ENCODE measurements around the gene DDX19B.
A peak's percentile ranks its signal among the peaks of the same experiment; 100 is the strongest.
"Not testable (repeated sequence)": the region's sequence is repeated elsewhere in the genome, so short reads cannot be mapped to it uniquely, and the experiment has no call there.

DDX19B gene

DNA sequence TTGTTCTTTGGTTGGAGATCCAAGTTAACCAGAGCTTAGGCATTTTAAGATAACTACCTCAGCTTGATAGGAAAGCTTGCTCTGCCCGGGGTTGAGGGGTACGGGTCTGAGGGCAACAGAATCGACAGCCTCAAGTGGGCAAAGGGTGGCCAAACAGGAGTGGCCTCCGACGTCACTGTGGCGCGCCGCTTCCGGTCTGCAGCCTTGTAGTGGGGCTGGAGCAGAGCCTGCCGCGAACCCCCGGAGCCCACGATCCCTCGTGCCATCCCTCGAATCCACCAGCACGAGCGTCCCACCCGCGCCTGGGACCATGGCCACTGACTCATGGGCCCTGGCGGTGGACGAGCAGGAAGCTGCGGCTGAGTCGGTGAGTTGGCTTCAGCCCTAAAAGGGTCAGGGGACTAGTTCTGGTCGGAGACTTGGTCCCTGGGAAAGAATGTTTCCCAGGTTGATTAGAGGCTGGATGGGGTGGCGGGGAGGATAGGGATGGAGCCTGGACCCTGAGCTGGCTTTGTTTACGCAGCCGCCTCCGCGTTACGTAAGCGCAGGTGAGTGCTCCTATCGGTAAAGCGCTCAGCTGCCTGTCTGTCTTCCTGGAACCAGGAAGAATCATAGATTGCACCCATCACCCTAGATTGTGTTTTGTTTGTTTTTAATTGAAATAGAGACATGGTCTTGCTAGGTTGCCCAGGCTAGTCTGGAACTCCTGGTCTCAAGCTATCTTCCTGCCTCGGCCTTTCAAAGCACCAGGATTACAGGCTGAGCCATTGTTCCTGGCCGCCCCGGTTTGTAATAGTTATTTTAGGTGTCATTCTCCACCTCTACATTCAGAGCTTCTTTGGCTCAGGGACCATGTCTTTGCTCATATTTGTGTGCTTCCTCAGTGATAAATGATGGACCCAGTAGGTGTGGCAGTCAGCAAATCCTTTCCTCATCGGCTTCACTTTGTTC is at the start of gene DDX19B:
TSS of gene DDX19B (plus strand) at position 199 of the 951 bp plus-strand sequence. CDS start at position 311, 112 bp downstream.
- DNase-seq = peak; percentile 72 to 74

DNA sequence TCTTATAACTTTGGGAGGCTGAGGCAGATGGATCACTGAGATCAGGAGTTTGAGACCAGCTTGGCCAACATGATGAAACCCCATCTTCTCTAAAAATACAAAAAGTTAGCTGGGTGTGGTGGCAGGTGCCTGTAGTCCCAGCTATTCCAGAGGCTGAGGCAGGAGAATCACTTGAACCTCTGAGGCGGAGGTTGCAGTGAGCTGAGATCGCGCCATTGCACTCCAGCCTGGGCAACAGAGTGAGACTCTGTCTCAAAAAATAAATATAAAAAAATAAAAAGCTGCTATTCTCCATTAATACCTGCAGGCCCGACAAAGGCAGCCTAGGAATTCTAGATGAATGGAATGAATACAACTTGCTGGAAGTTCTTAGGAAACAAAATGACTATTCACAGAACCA is 49.3 kb upstream of the DDX19B start:
- peak in 1 of 2 experiments; percentile 10 for DNase-seq

DNA sequence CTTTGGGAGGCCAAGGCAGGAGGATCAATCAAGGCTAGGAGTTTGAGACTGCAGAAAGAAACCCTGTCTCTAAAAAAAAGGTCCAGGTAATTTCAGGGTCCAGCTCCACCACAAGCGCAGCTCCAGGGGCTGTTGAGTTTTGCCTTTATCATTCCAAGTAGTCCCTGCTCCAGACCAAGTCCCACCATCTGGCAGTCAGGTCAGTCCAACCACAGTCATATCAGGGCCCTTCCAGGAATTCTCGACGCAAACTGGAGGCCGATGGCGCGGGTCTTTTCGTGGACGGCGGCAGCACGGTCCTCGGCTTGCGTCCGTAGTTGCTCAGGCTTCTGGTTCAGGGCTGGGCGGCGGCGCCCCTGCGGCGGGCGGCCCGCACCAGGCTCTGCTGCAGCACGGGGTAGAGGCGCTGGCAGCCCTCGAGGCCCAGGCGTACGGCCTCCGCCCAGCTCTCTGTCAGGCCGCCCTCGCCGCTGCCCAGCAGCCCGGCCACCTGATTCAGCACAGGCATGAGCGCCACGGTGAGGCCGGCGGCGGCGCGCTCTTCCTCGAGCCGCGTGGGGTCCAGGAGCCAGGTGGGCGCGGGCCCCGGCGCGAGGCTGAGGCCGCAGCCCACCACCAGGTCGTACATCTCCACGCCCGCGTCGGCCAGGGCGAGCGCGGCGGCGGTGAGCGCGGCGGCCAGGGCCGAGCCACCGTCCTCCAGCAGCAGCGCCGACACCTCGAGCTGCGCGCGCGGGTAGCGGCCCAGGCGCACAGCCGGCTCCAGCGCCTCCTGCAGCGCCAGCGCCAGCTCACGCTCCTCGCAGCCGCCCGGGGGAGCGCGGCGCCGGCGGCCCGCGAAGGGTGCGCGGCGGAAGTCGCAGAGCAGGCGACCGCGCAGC is 48.0 kb upstream of the DDX19B start:
- DNase-seq = peak in 1 of 2 experiments; percentile 48

DNA sequence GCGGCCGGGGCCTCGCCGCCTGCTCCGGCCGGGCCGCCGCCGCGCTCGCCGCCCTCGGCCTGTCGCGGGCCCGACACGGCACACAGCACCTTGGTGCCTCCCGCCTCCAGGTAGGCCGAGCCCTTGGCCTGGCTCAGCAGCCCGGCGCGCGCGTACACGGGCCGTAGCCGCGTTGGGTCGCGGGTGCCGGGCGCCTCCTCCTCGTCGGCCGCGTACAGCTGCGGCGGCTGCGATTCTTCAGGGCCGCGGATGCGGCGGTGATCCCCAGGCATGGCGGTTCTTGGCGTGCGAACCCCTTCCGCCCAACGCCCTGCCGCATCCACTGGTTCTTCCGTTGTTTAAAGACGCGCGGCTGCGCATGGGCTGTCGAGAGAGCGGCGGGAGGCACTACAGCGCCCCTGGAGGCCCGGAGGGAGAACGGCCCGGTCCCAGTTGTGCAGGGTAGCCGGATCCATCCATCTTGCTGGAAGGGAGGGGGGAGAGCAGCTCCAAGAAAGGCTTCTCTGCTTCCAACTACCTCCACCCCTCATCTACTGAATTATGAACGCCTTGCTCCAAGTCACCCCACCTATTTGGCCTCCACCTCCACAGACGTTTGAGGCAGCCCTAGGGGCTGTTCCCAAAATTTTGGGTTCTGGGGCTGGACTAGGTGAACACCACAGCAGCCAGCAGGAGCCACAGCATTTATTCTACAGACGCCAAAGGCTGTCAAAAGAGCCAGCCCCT is 47.2 kb upstream of the DDX19B start, which contains the start of gene EXOSC6:
TSS of gene EXOSC6 (minus strand) at position 312 of the 726 bp plus-strand sequence. CDS start at position 272, 40 bp downstream.
- DNase-seq = peak; percentile 93 to 94

DNA sequence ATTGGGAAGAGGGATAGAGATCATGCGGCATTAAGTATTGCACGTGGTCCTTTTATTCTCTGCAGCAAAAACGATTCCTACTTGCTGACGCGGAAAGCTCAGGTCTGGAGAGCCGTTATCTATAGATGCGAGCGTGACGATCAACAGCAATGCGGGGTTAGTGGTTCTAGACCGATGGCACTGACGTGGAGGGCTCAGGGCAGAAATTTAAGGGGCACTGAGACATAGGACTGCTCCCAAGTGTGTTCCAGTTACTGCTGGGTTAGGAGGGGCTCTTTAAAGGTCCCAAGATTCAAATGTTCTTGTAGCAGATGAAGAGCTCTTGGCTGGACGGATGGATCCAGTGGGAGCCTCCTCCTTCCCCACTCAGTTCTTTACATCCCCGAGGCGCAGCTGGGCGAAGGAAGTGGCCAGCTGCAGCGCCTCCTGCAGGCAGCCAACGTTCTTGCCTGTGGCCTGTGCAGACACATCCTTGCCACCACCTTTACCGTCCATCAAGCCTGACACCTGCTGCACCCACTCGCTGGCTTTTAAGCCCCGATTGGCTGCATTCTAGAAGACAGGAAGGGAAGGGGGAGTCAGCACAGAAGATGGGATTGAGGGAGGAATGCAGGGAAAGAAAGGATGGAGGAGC is 46.5 kb upstream of the DDX19B start:
- DNase-seq = peak; percentile 45 to 54

DNA sequence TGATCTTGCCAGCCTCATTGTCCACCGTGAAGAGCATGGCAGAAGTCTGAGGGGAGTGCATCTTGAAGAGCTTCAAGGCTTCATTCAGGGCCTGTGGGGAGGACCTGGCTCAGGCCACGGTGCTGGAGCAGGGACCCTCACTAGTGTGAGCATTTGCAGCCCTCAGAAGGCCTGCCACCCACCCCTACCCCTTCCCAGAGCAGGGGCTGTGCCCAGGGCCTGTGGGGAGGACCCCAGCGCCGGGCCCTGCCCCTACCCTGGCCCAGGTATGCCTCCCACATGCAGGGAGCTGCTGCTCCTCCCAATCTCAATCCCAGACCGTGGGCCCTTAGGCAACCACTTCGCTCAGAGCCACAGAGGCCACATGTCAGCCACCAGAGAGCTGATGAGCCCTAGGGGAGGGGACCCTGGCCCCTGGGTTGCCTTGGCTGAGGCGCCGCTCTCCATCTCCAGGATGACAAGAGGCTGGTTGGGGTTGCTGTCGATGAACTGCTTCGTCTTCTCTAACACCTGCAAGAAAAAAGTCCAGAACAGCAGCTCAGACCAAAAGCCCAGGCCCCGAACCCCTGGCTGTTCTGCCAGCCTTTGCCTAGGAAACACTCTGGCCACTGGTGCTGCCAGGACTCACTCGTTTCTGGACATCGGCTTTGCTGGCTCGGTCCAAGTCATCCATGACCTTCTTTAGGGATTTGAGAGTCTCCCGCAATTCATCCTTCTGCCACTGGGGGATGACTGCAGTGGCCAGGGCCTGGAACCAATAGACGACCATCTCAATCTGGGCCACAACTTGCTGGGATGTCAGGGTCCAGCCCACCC is 45.5 kb upstream of the DDX19B start:
- peak; percentile 59 to 62 for DNase-seq

DNA sequence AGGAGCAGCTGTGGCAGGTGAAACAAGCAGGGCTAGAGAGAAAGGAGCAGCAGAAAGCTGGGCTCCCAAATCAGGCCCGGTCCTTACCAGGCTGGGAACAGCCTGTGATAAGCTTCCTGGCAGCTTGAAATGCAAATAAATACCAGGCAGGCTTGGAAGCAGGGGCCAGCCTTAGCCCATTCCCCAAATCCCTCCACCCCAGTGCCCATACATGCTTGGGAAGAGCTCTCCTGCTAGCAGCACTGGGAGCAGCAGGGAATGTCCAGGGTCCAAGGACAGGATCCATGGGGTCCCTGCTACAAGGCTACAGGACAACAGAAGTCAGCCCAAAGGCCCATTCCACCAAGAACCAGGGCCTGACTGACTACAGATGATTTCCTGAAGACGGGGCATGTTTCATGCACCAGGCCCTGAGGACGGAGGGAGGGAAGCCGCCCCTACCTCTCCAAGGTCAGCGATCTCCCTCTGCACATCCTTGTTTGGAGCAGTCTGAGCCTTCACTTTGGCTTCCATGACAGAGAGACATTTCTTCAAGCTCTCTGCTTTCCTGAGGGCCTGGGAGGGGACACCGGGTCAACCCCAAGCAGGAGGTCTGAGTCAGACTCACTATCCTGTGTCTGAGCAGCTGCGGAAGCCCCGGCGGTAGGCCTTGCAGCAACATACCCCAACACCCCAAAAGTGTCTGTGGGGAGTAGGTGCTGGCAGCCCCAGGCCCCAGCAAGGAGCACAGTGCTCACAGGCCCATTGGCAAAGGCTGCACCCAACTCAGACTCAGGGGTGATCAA is 44.6 kb upstream of the DDX19B start:
- no peak for DNase-seq

DNA sequence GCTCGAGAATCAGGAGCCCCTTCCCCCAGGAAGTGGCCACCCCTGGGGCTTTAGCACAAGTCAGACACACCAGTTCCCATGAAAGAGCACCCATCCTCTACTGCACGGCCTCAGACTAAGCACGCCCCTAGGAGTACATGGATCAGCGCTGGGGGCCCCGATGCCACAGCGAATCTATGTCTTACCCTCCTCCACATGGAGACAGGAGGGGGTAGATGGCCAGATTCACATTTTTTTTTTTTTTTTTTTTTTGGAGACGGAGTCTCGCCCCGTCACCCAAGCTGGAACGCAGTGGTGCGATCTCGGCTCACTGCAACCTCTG is 44.1 kb upstream of the DDX19B start:
- DNase-seq = no peak

DNA sequence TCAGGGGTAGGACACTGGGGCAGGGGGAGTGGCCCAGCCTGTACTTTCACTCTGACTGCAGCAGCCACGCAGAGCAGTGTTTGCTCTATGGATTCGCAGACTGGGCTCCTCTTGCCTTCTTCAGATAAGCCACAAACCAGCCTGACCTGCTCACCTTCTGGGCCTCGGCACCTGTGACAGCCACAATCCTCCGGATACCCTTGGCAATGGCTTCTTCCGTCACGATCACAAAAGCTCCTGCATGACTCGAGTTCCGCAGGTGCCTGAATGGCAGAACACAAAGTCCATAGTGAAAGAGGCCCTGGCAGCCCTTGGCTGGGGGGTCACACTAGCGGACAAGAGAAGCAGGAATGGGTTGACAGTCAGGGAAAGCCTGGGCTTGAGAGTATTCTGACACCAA is 43.4 kb upstream of the DDX19B start:
- DNase-seq = no peak

DNA sequence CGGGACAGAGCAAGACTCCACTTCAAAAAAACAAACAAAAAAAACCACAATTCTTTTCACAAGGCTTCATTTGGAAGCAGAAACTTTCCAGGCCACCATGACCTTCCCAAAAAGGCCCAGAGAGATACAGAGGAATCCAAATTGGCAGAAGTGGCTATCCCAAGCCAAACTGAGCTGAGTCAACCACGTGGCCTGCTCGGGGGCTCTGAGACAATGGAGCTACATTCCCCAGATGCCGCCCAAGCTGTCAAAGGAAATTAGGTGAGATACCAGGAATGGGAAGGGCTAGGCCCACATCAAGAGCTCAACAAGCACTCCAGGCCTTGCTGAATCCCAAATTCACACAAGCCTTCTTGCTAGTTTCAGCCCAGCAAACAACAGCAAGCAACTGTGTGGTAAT is 41.6 kb upstream of the DDX19B start:
- DNase-seq = no peak

DNA sequence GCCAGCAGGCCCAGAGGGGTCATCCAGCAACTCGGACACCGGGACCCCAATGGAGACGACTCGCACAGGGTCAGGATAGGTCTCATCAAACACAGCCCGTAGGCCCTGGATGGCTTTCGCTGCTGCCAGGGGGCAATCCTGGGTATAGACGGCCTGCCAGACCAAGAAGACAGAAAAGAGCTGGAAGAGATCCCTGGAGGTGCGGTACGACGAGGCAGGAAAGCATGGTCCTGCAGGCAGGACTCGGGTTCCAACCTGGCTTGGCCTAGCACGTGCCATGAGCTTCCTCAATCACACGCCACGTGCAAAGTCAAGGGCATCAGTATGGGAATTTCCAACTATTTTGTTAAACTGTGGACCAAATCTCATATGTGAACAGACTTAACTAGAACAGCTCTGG is 40.9 kb upstream of the DDX19B start:
- peak; percentile 9 to 12 for DNase-seq

DNA sequence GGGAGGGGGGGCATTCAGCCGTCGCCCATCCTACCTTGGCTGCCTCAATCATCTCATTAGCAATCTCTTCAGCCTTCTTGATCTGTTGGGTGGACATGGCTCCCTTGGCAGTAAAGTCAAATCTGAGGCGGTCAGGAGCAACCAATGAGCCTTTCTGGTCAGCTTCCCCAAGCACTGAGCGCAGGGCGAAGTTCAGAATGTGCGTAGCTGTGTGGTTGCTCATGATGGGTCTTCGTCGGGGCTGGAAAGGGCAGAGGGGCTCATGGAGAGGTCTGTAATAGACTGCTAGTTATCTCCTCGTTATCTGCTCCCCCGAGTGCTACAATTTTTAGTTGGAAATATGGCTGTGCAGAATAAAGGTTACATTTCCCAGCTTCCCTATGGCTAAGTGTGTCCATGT is 40.0 kb upstream of the DDX19B start:
- DNase-seq = peak in 1 of 2 experiments; percentile 1

DNA sequence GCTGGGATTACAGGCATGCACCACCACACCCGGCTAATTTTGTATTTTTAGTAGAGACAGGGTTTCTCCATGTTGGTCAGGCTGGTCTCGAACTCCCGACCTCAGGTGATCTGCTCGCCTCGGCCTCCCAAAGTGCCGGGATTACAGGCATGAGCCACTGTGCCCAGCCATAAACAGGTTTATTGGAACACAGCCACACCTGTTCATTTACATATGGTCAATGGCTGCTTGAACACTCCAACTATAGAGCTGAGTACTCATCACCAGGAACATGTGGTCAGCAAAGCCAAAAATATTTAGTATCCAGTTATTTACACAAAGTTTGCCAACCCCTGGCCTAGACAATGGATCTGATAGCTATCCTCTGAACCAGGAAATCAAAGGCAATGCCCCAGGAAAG is 39.1 kb upstream of the DDX19B start:
- not testable (repeated sequence) for DNase-seq

DNA sequence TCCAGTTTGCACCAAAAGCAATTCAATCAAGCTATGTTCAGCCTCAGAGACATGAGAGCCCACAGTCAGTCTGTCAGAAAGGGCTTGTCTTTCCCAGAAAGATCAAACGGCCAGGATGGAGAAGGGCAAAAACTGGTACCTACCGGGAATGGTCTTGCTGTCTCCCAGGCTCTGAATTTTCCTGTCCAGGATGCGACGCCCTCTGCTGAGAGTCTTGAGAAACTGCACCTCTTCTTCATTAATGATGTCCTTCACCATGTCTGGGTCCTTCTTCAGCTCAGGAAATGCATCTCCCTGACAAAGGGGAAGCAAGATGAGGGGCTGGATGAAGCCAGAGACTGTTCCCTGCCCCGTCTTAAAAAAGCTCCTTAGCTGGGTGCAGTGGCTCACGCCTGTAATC is 31.5 kb upstream of the DDX19B start:
- peak; percentile 44 to 46 for DNase-seq

DNA sequence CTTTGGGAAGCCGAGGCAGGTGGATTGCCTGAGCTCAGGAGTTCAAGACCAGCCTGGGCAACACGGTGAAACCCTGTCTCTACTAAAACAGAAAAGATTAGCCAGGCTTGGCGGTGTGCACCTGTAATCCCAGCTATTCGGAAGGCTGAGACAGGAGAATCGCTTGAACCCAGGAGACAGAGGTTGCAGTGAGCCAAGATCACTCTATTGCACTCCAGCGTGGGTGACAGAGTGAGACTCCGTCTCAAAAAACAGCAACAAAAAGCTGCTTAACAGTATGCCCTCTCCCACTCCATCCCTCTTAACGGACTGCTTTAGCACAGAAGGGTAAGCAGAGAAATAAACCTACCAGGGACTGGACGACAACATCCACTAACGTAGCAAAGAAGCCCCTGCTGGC is 31.1 kb upstream of the DDX19B start:
- DNase-seq = not testable (repeated sequence)

DNA sequence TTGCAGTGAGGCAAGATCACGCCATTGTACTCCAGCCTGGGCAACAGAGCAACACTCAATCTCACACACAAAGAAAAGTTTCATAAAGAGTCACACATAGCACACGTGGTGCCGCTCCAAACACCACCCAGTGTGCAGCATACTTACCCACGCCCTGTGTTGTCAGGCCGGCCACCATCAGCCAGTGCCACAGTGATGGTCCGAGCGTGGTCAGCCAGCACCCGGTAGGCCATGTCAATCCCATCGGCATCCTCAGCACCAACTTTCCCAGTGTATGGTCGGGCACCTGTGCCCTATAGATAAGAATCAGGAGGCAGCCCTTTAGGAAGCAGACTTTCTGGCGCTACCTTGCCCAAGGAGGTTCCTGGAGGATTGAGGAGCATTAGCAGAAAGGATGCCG is 29.5 kb upstream of the DDX19B start:
- DNase-seq = no peak

DNA sequence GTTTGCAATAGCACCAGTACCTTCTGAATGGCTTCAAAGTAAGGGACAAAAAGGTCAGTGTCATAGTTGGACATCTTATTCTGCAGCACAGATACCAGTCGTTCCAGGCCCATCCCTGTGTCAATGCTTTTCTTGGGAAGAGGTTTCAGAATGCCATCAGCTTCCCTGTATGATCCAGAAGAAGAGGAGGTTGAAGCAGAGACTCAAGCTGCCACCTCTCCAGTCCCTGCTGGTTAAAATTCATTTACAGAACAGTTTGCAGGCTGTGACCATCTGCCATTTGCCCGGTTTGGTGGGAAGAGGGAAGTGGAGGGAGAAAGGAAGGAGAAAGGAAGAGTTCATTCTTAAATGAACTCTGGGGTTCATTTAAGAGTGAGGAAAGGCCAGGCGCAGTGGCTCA is 28.8 kb upstream of the DDX19B start:
- DNase-seq = no peak

DNA sequence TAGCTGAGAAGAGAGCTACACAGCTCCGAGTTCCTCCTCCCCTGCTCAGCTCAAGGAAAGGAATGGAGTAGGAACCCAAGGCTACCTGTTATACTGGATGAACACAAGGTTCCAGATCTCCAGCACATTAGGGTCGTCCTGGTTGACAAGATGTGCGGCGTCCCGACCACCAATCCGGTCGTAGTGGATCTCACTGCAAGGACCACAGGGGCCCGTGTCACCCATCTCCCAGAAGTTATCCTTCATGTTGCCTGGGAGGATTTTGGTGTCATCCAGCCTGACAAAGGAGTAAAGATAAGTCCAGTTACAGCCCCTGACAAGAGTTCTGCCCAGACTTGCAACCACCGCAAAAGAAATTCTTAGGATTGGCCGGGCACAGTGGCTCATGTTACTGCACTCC is 27.3 kb upstream of the DDX19B start:
- DNase-seq = no peak

DNA sequence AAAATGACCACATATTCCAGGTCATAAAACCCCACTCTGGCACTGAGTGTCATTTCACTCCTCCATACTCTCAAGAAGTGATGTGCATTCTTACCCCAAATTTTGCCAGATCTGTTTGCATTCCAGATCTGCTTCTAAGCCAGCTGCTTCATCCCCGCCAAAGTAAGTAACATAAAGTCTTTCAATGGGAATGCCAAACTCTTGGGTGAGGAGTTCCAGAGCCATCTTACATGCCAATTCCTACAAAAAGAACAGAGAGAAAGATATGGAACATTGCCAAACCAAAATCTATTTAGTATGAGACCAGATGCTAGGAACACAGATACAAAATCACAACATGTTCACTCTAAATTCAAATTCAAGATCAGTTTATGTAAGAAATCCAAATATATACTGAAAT is 22.6 kb upstream of the DDX19B start:
- no peak for DNase-seq

DNA sequence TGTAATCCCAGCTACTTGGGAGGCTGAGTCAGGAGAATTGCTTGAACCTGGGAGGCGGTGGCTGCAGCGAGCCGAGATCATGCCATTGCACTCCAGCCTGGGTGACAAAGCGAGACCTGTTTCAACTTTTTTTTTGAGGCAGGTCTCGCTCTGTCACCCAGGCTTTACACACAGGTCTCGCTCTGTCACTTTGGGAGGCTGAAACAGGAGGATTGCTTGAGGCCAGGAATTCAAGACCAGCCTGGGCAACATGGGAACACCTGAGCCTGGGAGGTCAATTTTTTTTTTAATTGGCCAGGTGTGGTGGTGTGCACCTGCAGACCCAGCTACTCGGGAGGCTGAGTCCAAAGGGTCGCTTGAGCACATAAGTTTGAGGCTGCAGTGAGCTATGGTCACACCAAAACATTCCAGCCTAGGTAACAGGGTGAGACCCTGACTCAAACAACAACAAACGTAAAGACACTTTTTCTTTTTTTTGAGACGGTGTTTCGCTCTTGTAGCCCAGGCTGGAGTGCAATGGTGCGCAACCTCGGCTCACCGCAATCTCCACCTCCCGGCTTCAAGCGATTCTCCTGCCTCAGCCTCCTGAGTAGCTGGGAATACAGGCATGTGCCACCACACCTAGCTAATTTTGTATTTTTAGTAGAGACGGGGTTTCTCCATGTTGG is 11.5 kb upstream of the DDX19B start:
- not testable (repeated sequence) for DNase-seq
